ENCODE measurements around the gene SUGCT.

DNA sequence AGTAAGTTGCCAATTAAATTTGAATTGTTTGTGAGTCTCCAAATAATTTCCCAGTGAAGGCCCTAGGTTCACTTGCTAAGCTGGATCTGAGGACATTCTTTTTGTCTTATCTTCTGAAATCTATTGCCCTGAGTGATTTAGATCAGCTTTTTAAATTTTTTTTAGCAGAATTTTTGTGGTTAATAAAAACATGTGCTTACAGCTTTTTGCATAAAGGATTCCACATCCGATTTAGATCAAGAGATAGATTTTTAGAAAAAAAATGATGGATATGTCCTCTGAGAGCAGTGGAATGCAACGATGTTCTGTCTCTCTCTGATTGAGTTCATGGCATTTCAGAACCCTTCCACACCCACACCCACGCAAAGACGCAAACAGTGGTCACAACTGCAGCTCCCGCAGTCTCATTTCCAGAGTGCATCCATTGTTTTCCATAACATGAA is 358.8 kb downstream of the SUGCT start:
- TF ChIP-seq POLR2A (IDR thresholded peaks at IDR 0.05) = no peak
- TF ChIP-seq, protein P1, sequence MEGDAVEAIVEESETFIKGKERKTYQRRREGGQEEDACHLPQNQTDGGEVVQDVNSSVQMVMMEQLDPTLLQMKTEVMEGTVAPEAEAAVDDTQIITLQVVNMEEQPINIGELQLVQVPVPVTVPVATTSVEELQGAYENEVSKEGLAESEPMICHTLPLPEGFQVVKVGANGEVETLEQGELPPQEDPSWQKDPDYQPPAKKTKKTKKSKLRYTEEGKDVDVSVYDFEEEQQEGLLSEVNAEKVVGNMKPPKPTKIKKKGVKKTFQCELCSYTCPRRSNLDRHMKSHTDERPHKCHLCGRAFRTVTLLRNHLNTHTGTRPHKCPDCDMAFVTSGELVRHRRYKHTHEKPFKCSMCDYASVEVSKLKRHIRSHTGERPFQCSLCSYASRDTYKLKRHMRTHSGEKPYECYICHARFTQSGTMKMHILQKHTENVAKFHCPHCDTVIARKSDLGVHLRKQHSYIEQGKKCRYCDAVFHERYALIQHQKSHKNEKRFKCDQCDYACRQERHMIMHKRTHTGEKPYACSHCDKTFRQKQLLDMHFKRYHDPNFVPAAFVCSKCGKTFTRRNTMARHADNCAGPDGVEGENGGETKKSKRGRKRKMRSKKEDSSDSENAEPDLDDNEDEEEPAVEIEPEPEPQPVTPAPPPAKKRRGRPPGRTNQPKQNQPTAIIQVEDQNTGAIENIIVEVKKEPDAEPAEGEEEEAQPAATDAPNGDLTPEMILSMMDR (IDR thresholded peaks at IDR 0.05) = no peak
